Transverse colon (tissue), 4 donors: ENCODE measurements around the gene DRG2. TPM values are rescaled to one million over a fixed set of nuclear protein-coding genes. Genes with fewer than 3 reads are reported as not detected.

Experiments used
- DNase-seq: peaks from one replicate; pipeline ENCODE4 v3.0.0-alpha.2; 2019
- H3K27ac ChIP-seq, 4 donors: fragments of 200-600 bp; sonication (generic); 2 replicates each; pipeline ENCODE4 v1.5.1; 2016 to 2018; ENCODE audit warnings: inconsistent platforms in 4 of 4
- H3K27me3 ChIP-seq: fragments of 200-600 bp; sonication (generic); 2 replicates; pipeline ENCODE4 v1.5.1; 2017; ENCODE audit warnings: inconsistent platforms
- H3K36me3 ChIP-seq, 4 donors: fragments of 200-600 bp; sonication (generic); 2 replicates each; pipeline ENCODE4 v1.5.1; 2017 to 2019; ENCODE audit warnings: inconsistent platforms in 4 of 4
- H3K4me1 ChIP-seq, 4 donors: fragments of 200-600 bp; sonication (generic); 2 replicates each; pipeline ENCODE4 v1.5.1; 2017 to 2020; ENCODE audit warnings: inconsistent platforms in 4 of 4
- H3K4me3 ChIP-seq, 4 donors: fragments of 200-600 bp; sonication (generic); 1 replicate in 1 of 4; 2 replicates in 3 of 4; pipeline versions ENCODE4 v1.5.1 to v1.6.1; 2017 to 2019; ENCODE audit warnings: inconsistent platforms in 4 of 4
- H3K9me3 ChIP-seq, 2 donors: fragments of 200-600 bp; sonication (generic); 2 replicates each; pipeline ENCODE4 v1.5.1; 2017 to 2019; ENCODE audit warnings: inconsistent platforms in 2 of 2
- EP300 ChIP-seq: sonication (generic); formaldehyde crosslinking; IDR thresholded peaks from one replicate; pipeline ENCODE4 v1.6.1; 2017; ENCODE audit warnings: antibody characterized with exemption, low read depth
- POLR2A ChIP-seq: fragments of 450-650 bp; IDR thresholded peaks from one replicate; pipeline ENCODE4 v1.6.1; 2016; ENCODE audit warnings: antibody characterized with exemption, mild to moderate bottlenecking, moderate library complexity
- POLR2AphosphoS5 ChIP-seq, 3 donors: sonication (generic); formaldehyde crosslinking; IDR thresholded peaks; one replicate each; pipeline ENCODE4 v1.6.1; 2016; ENCODE audit warnings: antibody characterized with exemption in 3 of 3
- WGBS, 2 donors: methylation state at CpG; one replicate each; pipeline ENCODE4 v1.1.5; 2018; ENCODE audit warnings: low coverage in 1 of 2; 5-methylcytosine and 5-hydroxymethylcytosine counted together
- in situ Hi-C, 4 donors: fragments of 200-750 bp; cut with MboI; loops; one replicate each; pipeline versions ENCODE4 v1.15.0 to v1.15.1; 2017; ENCODE audit warnings: low sequenced_read_pairs in 3 of 4, low pct_ligation_motif_present in 1 of 4, low pct_unique_long_range_greater_than_20kb in 1 of 4
- intact Hi-C: fragments of 100-400 bp; cut with DNase I; formaldehyde crosslinking; loops from one replicate; pipeline ENCODE4 v1.15.1; 2023; ENCODE audit warnings: low total_unique reads
- total RNA-seq, 4 donors: library from RNA; depleted of rRNA; stranded (reverse); fragments of >200 nt; gene quantifications; one replicate each; pipeline ENCODE4 v1.1.0, GENCODE V29; 2016
- TF ChIP-seq, protein P1 (sequence below), 5 experiments: fragments of 200-600 bp in 3 of 5; fragments of 450-650 bp in 2 of 5; sonication (generic) in 3 of 5; IDR thresholded peaks; 1 replicate in 2 of 5; 2 replicates in 3 of 5; pipeline ENCODE4 v1.5.1; 2016 to 2017; ENCODE audit warnings: antibody characterized with exemption in 5 of 5, inconsistent platforms in 3 of 5, mild to moderate bottlenecking in 2 of 5, moderate library complexity in 1 of 5

The DRG2 gene
- total RNA-seq, 4 donors from 2014 or later, result 27.9 to 90.6 (median 33.3) TPM

- 98% methylated on average over 30 of the region's 30 CpGs; no CpG with 5 or more reads in 1 of the 2 donors for WGBS, 2 donors
- TF ChIP-seq EP300, result no peak
- TF ChIP-seq POLR2AphosphoS5 (IDR thresholded peaks at IDR 0.05), result no peak
- TF ChIP-seq POLR2A, result no peak
- TF ChIP-seq, protein P1, sequence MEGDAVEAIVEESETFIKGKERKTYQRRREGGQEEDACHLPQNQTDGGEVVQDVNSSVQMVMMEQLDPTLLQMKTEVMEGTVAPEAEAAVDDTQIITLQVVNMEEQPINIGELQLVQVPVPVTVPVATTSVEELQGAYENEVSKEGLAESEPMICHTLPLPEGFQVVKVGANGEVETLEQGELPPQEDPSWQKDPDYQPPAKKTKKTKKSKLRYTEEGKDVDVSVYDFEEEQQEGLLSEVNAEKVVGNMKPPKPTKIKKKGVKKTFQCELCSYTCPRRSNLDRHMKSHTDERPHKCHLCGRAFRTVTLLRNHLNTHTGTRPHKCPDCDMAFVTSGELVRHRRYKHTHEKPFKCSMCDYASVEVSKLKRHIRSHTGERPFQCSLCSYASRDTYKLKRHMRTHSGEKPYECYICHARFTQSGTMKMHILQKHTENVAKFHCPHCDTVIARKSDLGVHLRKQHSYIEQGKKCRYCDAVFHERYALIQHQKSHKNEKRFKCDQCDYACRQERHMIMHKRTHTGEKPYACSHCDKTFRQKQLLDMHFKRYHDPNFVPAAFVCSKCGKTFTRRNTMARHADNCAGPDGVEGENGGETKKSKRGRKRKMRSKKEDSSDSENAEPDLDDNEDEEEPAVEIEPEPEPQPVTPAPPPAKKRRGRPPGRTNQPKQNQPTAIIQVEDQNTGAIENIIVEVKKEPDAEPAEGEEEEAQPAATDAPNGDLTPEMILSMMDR (IDR thresholded peaks at IDR 0.05), result no peak
- no peaks in the 10 kb centered on the region for H3K36me3 ChIP-seq
- H3K27ac ChIP-seq, result no peak overlapping the region
- intact Hi-C loops (no loop called here), in situ Hi-C loops (no loop called here)
- H3K9me3 ChIP-seq, result no peaks in the 10 kb centered on the region
- H3K27me3 ChIP-seq, result no peaks in the 10 kb centered on the region
- no peaks in the 10 kb centered on the region for H3K4me1 ChIP-seq
- H3K4me3 ChIP-seq, result no peak overlapping the region
- DNase-seq, result no peak
Observed at GRCh38 chr17:18119938-18120337, 32.2 kb downstream of the DRG2 start.

DNA sequence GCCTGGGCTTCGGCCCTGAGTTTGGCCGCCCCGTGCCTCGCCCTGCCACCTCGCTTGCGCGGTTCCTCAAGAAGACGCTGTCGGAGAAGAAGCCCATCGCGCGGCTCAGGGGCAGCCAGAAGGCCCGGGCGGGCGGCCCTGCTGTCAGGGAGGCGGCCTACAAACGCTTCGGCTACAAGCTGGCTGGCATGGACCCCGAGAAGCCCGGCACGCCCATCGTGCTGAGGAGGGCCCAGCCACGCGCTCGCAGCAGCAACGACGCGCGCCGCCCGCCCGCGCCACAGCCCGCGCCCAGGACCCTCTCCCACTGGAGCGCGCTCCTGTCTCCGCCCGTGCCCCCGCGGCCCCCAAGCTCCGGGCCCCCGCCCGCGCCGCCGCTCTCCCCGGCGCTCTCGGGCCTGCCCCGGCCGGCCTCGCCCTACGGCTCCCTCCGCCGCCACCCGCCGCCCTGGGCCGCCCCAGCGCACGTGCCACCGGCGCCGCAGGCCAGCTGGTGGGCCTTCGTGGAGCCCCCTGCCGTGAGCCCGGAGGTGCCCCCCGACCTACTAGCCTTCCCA lies 32.8 kb downstream of the DRG2 start:
- TF ChIP-seq POLR2AphosphoS5 (IDR thresholded peaks at IDR 0.05) (no peak), EP300 (no peak), POLR2A (no peak)
- TF ChIP-seq, protein P1 (IDR thresholded peaks at IDR 0.05), result no peak
- Histone ChIP-seq H3K4me1 (no peaks in the 10 kb centered on the region), H3K27me3 (no peaks in the 10 kb centered on the region), H3K4me3 (no peak overlapping the region), H3K36me3 (no peaks in the 10 kb centered on the region), H3K9me3 (no peaks in the 10 kb centered on the region), H3K27ac (no peak overlapping the region)
- intact Hi-C loops (no loop called here), in situ Hi-C loops (no loop called here)
- no peak for DNase-seq
- WGBS, 2 donors, result 94% methylated on average over 53 of the region's 68 CpGs; no CpG with 5 or more reads in 1 of the 2 donors

DNA sequence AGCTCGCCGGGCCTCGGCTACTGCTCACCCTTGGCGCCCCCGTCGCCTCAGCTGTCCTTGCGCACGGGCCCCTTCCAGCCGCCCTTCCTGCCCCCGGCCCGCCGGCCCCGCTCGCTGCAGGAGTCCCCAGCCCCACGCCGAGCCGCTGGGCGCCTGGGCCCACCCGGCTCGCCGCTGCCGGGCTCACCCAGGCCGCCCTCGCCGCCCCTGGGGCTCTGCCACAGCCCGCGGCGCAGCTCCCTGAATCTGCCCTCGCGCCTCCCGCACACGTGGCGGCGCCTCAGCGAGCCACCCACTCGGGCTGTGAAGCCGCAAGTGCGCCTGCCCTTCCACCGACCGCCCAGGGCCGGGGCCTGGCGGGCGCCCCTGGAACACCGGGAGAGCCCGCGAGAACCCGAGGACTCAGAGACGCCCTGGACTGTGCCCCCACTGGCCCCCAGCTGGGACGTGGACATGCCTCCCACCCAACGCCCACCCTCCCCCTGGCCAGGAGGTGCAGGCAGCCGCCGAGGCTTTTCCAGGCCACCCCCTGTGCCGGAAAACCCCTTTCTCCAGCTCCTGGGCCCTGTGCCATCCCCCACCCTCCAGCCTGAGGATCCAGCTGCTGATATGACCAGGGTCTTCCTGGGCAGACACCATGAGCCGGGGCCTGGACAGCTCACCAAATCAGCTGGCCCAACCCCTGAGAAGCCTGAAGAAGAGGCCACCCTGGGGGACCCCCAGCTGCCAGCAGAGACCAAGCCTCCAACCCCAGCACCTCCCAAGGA lies 33.6 kb downstream of the DRG2 start:
- TF ChIP-seq EP300, result no peak
- TF ChIP-seq, protein P1 (IDR thresholded peaks at IDR 0.05), result no peak
- no peak for TF ChIP-seq POLR2AphosphoS5 (IDR thresholded peaks at IDR 0.05)
- TF ChIP-seq POLR2A, result no peak
- Histone ChIP-seq H3K4me1 (no peaks in the 10 kb centered on the region), H3K27me3 (no peaks in the 10 kb centered on the region), H3K9me3 (no peaks in the 10 kb centered on the region), H3K4me3 (no peak overlapping the region), H3K27ac (no peak overlapping the region), H3K36me3 (no peaks in the 10 kb centered on the region)
- no peak for DNase-seq
- in situ Hi-C loops, result no loop called here
- 95% methylated on average over 38 of the region's 54 CpGs; no CpG with 5 or more reads in 1 of the 2 donors for WGBS, 2 donors
- intact Hi-C loops, result no loop called here

DNA sequence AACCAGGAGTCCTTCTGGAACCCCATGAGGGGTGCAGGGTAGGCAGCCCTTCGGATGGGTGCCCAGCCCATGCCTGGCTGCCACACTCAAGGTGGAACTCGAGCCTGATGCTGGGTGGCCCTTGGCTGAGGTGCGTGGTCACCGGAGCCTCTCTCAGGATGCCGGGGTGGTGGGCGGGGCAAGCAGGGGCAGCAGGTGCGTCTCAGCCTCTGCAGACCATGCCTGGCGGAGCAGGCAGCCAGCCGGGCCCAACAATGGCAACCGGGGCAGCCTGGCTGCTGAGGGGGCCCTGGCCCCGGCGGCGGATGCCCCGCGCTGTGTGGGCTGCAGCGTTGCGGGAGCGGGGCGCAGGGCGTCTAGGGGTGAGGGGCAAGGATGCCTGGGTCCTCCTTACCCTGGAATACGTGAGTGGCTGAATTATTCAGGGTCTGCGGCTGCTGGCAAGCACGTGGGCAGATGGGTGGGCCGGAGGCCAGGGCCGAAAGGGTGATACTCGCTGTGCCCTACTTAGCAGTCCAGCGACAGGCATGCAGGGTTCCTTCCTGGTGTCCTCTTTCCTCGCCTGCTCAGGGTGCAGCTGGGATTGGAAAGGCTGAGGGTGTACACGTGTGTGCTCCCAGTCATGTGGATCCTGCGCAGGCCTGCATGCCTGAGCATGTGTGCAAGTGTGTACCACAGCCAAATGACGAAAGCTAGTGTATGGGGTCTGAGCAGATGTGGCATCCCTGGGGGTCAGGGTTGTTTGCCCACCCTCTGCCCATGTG lies 35.4 kb downstream of the DRG2 start:
- no peaks in the 10 kb centered on the region for H3K9me3 ChIP-seq
- no peaks in the 10 kb centered on the region for H3K36me3 ChIP-seq
- 71% methylated on average over 18 of the region's 31 CpGs; no CpG with 5 or more reads in 1 of the 2 donors for WGBS, 2 donors
- no peaks in the 10 kb centered on the region for H3K27me3 ChIP-seq
- H3K27ac ChIP-seq, result no peak overlapping the region
- intact Hi-C loops, result no loop called here
- no peaks in the 10 kb centered on the region for H3K4me1 ChIP-seq
- TF ChIP-seq POLR2AphosphoS5 (IDR thresholded peaks at IDR 0.05) (no peak), POLR2A (no peak), EP300 (no peak)
- TF ChIP-seq, protein P1 (IDR thresholded peaks at IDR 0.05), result no peak
- H3K4me3 ChIP-seq, result no peak overlapping the region
- no peak for DNase-seq
- in situ Hi-C loops, result no loop called here
